A673 (cell line): ENCODE results near the gene SIX2.

Source experiments
- EZH2 ChIP-seq: fragments of 200-600 bp; sonication (generic); IDR thresholded peaks from 2 replicates; pipeline ENCODE4 v1.6.1; 2017; ENCODE audit warnings: borderline replicate concordance, low read depth, mild to moderate bottlenecking, mixed read lengths, antibody characterized with exemption, low read length; ENCODE audit not compliant: poor library complexity, severe bottlenecking
- TF ChIP-seq, protein P1 (sequence below): fragments of 300-800, 200-600 bp; sonication (generic); conservative IDR thresholded peaks from 2 replicates; pipeline ENCODE4 v1.5.1; 2017; ENCODE audit warnings: low read depth, mild to moderate bottlenecking, antibody characterized with exemption, low read length, moderate library complexity, mixed read lengths

DNA sequence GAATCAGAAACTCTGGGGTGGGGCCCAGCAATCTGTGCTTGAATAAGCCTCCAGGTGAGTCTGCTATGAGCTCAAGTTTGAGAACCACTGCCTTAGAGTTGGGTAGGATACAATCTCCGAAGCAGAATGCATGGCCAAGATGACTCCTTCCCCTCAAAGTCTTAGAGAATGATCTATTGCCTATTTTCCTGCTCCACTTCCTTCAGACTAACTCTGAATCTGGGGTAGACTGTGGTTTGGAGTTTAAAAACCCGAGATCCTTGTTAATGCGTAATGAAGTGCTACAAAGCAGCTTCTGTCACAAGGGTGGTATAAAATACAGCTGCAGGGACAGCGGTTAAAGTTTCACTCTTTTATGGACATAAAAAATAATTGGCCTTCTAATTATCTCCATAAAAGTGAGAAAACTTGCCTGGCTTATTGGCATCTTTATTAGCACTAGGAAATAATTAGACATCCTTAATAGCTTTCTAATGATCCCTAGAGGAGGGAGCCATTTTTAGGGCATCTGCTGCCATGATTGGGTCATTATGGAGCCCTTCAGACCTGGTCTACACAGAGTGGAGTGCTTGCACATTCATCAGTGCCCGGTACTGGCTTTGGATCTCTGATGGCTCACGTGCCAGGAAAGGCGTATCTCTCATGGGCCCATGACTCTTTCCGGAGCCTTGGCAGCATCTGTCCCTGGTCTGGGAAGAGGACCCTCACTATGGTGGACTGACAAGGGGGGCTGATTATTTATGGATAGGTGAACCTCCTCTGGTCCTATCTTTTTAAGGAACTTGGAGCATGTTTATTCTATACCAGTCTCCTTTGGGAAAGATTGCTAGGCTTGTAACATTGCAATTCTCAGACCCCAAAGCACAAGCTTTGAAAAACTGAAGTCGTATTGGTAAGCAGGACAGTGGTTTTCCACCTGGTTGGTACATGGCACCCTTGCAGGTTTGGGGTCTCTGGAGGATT is 28.2 kb downstream of the SIX2 start:
- TF ChIP-seq, protein P1, sequence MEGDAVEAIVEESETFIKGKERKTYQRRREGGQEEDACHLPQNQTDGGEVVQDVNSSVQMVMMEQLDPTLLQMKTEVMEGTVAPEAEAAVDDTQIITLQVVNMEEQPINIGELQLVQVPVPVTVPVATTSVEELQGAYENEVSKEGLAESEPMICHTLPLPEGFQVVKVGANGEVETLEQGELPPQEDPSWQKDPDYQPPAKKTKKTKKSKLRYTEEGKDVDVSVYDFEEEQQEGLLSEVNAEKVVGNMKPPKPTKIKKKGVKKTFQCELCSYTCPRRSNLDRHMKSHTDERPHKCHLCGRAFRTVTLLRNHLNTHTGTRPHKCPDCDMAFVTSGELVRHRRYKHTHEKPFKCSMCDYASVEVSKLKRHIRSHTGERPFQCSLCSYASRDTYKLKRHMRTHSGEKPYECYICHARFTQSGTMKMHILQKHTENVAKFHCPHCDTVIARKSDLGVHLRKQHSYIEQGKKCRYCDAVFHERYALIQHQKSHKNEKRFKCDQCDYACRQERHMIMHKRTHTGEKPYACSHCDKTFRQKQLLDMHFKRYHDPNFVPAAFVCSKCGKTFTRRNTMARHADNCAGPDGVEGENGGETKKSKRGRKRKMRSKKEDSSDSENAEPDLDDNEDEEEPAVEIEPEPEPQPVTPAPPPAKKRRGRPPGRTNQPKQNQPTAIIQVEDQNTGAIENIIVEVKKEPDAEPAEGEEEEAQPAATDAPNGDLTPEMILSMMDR, result no peak
- TF ChIP-seq EZH2, result no peak
